ENCODE measurements around the gene TLX2. TPM values are rescaled to one million over a fixed set of nuclear protein-coding genes. Genes with fewer than 3 reads are reported as not detected.

TLX2 gene
- total and polyA plus RNA-seq, 2 of the 13 experiments (the other 11 are each of a cell fraction or from before 2014, with no cell fraction given): 0.05 to 0.20 TPM

DNA sequence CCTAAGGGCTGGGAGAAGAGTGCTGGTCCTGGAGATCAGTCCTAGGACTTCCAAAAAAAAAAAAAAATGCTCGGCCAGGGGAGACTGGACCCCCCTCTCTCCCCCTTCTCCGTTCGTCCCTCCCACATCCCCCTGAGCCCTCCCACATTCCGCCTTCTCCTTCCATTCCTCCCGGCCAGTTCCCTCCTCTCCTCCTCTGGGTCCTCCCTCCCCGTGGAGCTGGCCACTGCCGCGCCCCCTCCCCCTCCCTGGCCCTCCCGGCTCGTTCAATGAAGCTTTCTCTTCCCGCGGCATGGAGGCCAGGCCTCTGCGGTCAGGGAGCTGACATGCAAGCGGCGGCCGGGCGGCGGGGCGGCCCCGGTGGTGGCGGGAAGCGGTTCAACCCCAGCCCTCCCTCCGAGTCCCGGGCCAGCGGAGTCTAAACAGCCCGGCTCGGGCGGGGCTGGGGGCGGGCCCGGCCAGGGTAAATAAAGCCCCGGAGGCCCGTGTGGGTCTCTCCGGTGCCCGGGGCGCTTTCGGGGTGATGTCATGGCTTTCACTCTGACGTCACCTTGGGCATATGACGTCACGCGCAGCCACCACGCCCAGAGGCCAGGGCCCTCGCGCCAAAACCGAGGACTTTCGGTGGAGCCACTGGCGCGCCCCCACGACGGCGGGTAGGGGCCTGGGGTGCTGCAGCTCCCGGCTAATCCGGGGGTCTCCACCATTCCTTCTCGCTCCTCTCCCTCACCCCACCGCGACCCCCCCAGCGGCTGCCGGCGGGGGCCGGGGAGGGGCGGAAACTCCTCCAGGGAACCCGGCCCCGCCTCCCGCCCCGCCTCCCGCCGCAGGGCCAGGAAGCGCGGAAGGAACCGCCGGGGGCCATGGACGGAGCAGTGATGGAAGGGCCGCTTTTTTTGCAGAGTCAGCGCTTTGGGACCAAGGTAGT is 39.9 kb downstream of the TLX2 start, which contains the start of the genes DOK1 and LOXL3 (continued):
- no peak for TF ChIP-seq HMG20A (CRISPR knock-in tag; IDR thresholded peaks at IDR 0.05; ENCODE audit: borderline replicate concordance)
- no peak for TF ChIP-seq ZFP1 (CRISPR knock-in tag; IDR thresholded peaks at IDR 0.05)
- no peak for TF ChIP-seq FOXK1 (CRISPR knock-in tag; IDR thresholded peaks at IDR 0.05; ENCODE audit: borderline replicate concordance, low read depth)
- 0 out of 2 replicates have a peak, but pooled peaks have one; percentile 57 for TF ChIP-seq ZNF333 (CRISPR knock-in tag; IDR thresholded peaks at IDR 0.05; ENCODE audit: borderline replicate concordance)
- TF ChIP-seq, protein P1, sequence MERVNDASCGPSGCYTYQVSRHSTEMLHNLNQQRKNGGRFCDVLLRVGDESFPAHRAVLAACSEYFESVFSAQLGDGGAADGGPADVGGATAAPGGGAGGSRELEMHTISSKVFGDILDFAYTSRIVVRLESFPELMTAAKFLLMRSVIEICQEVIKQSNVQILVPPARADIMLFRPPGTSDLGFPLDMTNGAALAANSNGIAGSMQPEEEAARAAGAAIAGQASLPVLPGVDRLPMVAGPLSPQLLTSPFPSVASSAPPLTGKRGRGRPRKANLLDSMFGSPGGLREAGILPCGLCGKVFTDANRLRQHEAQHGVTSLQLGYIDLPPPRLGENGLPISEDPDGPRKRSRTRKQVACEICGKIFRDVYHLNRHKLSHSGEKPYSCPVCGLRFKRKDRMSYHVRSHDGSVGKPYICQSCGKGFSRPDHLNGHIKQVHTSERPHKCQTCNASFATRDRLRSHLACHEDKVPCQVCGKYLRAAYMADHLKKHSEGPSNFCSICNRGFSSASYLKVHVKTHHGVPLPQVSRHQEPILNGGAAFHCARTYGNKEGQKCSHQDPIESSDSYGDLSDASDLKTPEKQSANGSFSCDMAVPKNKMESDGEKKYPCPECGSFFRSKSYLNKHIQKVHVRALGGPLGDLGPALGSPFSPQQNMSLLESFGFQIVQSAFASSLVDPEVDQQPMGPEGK (CRISPR knock-in tag; IDR thresholded peaks at IDR 0.05): peak; percentile 66
- TF ChIP-seq MAZ (IDR thresholded peaks at IDR 0.05; ENCODE audit: borderline replicate concordance, low read depth, low read length): 0 out of 2 replicates have a peak, but pooled peaks have one; percentile 18
- no peak for TF ChIP-seq MAZ (CRISPR knock-in tag; IDR thresholded peaks at IDR 0.05; ENCODE audit: low read depth)
- 0 out of 2 replicates have a peak, but pooled peaks have one; percentile 26 for TF ChIP-seq ZNF746 (CRISPR knock-in tag; IDR thresholded peaks at IDR 0.05)
- TF ChIP-seq DMAP1 (CRISPR knock-in tag; IDR thresholded peaks at IDR 0.05): peak; percentile 26; the same call in 1 of the 2 replicates
- 0 out of 2 replicates have a peak, but pooled peaks have one; percentile 35 for TF ChIP-seq ZNF563 (CRISPR knock-in tag; IDR thresholded peaks at IDR 0.05)
- TF ChIP-seq RFX5 (IDR thresholded peaks at IDR 0.05; ENCODE audit: low read depth, low read length): peak; percentile 51; the same call in 1 of the 2 replicates
- peak; percentile 97 for TF ChIP-seq ATF7 (IDR thresholded peaks at IDR 0.05)
- TF ChIP-seq ATF7 (CRISPR knock-in tag; IDR thresholded peaks at IDR 0.05): peak; percentile 93
- TF ChIP-seq, protein P2, sequence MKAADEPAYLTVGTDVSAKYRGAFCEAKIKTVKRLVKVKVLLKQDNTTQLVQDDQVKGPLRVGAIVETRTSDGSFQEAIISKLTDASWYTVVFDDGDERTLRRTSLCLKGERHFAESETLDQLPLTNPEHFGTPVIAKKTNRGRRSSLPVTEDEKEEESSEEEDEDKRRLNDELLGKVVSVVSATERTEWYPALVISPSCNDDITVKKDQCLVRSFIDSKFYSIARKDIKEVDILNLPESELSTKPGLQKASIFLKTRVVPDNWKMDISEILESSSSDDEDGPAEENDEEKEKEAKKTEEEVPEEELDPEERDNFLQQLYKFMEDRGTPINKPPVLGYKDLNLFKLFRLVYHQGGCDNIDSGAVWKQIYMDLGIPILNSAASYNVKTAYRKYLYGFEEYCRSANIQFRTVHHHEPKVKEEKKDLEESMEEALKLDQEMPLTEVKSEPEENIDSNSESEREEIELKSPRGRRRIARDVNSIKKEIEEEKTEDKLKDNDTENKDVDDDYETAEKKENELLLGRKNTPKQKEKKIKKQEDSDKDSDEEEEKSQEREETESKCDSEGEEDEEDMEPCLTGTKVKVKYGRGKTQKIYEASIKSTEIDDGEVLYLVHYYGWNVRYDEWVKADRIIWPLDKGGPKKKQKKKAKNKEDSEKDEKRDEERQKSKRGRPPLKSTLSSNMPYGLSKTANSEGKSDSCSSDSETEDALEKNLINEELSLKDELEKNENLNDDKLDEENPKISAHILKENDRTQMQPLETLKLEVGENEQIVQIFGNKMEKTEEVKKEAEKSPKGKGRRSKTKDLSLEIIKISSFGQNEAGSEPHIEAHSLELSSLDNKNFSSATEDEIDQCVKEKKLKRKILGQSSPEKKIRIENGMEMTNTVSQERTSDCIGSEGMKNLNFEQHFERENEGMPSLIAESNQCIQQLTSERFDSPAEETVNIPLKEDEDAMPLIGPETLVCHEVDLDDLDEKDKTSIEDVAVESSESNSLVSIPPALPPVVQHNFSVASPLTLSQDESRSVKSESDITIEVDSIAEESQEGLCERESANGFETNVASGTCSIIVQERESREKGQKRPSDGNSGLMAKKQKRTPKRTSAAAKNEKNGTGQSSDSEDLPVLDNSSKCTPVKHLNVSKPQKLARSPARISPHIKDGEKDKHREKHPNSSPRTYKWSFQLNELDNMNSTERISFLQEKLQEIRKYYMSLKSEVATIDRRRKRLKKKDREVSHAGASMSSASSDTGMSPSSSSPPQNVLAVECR (CRISPR knock-in tag; IDR thresholded peaks at IDR 0.05; ENCODE audit: borderline replicate concordance): peak; percentile 34; the same call in 1 of the 2 replicates
- TF ChIP-seq, protein P3, sequence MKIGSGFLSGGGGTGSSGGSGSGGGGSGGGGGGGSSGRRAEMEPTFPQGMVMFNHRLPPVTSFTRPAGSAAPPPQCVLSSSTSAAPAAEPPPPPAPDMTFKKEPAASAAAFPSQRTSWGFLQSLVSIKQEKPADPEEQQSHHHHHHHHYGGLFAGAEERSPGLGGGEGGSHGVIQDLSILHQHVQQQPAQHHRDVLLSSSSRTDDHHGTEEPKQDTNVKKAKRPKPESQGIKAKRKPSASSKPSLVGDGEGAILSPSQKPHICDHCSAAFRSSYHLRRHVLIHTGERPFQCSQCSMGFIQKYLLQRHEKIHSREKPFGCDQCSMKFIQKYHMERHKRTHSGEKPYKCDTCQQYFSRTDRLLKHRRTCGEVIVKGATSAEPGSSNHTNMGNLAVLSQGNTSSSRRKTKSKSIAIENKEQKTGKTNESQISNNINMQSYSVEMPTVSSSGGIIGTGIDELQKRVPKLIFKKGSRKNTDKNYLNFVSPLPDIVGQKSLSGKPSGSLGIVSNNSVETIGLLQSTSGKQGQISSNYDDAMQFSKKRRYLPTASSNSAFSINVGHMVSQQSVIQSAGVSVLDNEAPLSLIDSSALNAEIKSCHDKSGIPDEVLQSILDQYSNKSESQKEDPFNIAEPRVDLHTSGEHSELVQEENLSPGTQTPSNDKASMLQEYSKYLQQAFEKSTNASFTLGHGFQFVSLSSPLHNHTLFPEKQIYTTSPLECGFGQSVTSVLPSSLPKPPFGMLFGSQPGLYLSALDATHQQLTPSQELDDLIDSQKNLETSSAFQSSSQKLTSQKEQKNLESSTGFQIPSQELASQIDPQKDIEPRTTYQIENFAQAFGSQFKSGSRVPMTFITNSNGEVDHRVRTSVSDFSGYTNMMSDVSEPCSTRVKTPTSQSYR (CRISPR knock-in tag; IDR thresholded peaks at IDR 0.05; ENCODE audit: borderline replicate concordance): peak; percentile 77

Data from HepG2 (cell line).